BE2C (cell line): ENCODE data around the gene FMO1.
A peak's percentile ranks its signal among the peaks of the same experiment; 100 is the strongest.
"Not testable (repeated sequence)": the region's sequence is repeated elsewhere in the genome, so short reads cannot be mapped to it uniquely, and the experiment has no call there.

ENCODE experiments used
- DNase-seq: peaks from one replicate; pipeline ENCODE4 v3.0.0-alpha.2; 2020
- H3K27me3 ChIP-seq: fragments of 250-450 bp; sonication (Bioruptor Pico); 2 replicates; pipeline ENCODE4 v1.5.1; 2020; ENCODE audit warnings: mild to moderate bottlenecking
- H3K36me3 ChIP-seq: fragments of 250-450 bp; sonication (Bioruptor Pico); 2 replicates; pipeline ENCODE4 v1.5.1; 2020; ENCODE audit warnings: mild to moderate bottlenecking
- H3K4me1 ChIP-seq: fragments of 250-450 bp; sonication (Bioruptor Pico); 2 replicates; pipeline ENCODE4 v1.5.1; 2020
- H3K4me3 ChIP-seq: 2 replicates; pipeline ENCODE4 v1.5.1; 2011; ENCODE audit warnings: low read depth, low read length
- H3K9me3 ChIP-seq: fragments of 250-450 bp; sonication (Bioruptor Pico); 2 replicates; pipeline ENCODE4 v1.5.1; 2020
- TF ChIP-seq, protein P1 (sequence below): IDR thresholded peaks from 2 replicates; pipeline ENCODE4 v1.5.1; 2012; ENCODE audit warnings: mild to moderate bottlenecking, low read depth, low read length

The FMO1 gene

DNA sequence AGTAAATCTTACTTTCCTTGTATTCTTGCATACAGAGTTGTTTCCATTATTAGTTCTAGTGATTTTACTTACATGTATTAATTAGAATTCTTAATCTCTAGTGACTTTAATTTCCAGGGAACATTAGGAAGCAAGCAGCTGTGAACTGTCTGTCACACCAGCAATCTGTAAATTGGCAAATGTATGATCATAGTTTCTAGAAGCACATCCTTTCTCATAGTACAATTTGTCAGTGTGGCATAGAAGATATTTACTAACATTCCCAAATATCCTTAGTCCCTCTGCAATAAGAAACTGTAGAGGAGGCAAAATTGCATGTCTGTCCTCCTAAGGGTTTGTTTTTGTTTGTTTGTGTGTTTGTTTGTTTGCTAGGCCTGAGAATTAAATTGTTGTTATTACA is 17.0 kb upstream of the FMO1 start:
- Histone ChIP-seq H3K4me1 (no peaks in the 10 kb centered on the region), H3K9me3 (no peaks in the 10 kb centered on the region), H3K36me3 (no peaks in the 10 kb centered on the region), H3K27me3 (no peaks in the 10 kb centered on the region), H3K4me3 (no peak overlapping the region)
- DNase-seq, result no peak
- TF ChIP-seq, protein P1, sequence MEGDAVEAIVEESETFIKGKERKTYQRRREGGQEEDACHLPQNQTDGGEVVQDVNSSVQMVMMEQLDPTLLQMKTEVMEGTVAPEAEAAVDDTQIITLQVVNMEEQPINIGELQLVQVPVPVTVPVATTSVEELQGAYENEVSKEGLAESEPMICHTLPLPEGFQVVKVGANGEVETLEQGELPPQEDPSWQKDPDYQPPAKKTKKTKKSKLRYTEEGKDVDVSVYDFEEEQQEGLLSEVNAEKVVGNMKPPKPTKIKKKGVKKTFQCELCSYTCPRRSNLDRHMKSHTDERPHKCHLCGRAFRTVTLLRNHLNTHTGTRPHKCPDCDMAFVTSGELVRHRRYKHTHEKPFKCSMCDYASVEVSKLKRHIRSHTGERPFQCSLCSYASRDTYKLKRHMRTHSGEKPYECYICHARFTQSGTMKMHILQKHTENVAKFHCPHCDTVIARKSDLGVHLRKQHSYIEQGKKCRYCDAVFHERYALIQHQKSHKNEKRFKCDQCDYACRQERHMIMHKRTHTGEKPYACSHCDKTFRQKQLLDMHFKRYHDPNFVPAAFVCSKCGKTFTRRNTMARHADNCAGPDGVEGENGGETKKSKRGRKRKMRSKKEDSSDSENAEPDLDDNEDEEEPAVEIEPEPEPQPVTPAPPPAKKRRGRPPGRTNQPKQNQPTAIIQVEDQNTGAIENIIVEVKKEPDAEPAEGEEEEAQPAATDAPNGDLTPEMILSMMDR, result no peak

DNA sequence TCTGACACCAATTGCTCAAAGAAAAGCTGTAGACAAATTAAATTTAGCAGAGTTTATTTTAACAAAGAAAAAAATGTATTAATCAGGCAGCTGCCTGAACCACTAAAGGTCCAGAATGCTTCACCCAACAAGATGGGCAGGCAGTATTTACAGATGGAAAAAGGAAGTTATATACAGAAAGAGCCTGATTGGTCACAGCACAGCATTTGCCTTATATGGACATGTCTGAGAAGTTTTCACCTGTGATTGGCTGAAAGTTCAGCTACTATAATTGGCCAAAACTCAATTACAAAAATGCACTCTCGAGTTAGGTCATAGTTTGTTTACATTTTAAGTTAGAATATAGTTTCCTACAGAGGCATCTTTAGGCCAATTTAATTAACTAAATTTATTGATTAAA is 15.1 kb upstream of the FMO1 start:
- Histone ChIP-seq H3K4me3 (no peak overlapping the region), H3K4me1 (no peaks in the 10 kb centered on the region), H3K9me3 (no peaks in the 10 kb centered on the region), H3K27me3 (no peaks in the 10 kb centered on the region), H3K36me3 (no peaks in the 10 kb centered on the region)
- DNase-seq, result no peak
- TF ChIP-seq, protein P1, result no peak

DNA sequence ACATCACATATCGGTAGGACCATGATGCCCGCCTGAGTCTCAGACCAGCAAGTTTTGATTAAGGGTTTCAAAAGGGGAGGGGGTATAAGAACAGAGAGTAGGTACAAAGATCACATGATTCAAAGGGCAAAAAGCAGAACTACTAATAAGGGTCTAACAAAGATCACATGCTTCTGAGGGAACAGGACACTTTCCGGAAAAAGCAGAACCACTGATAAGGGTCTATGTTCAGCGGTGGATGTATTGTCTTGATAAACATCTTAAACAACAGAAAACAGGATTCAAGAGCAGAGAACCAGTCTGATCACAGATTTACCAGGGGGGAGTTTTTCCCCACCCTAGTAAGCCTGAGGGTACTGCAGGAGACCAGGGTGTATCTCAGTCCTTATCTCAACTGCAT is 12.1 kb upstream of the FMO1 start:
- H3K36me3 ChIP-seq, H3K4me1 ChIP-seq, H3K9me3 ChIP-seq, H3K27me3 ChIP-seq, H3K4me3 ChIP-seq, DNase-seq: not testable (repeated sequence)

DNA sequence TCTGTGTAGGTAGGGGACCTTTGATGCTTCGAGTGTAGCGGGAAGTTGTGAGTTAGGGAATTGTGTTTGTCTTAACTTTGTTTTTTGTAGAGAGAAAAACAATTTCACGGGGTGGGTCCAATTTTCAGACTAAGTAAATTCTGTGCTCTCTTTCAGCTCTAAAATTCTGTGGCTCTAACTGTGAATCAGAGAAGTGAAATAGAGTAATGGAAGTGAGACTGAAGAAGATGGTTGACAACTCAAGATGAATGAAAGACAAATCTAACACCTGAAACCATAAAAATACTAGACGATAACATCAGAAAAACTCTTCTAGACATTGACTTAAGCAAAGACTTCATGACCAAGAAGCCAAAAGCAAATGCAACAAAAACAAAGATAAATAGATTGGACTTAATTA is 4.4 kb upstream of the FMO1 start:
- no peaks in the 10 kb centered on the region for H3K27me3 ChIP-seq
- H3K4me1 ChIP-seq, result no peaks in the 10 kb centered on the region
- TF ChIP-seq, protein P1, result no peak
- H3K9me3 ChIP-seq, result no peaks in the 10 kb centered on the region; the same call in 1 of the 2 replicates
- no peaks in the 10 kb centered on the region for H3K36me3 ChIP-seq
- no peak overlapping the region for H3K4me3 ChIP-seq
- DNase-seq, result no peak

DNA sequence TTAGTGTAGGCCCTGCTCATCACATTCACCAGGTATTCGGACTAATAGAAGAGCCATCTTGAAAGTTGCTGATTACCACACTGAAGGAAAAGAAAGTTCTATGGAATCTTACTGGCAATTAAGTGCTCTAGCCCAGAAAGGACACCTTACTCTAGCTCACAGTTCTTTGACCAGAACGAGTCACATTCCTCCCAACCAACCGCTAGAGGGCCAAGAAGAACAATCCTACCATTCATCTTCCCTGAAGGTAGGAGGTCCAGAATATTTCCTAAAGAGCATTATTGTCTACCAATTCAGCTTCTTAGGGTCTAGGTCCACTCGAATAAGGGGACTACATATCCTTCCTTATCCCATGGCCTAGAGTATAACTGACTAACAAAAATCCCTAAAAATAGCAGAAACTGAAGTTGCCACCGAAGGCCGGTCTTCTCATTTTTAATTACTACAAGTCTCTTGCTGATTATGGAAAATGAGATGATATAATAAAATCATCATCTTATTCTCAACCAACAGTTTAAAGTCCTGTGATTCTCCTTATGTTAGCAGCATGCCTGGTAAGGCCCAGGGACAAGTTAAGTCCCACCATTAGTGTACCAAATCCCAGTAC is 2.7 kb upstream of the FMO1 start:
- TF ChIP-seq, protein P1, result peak; percentile 83

DNA sequence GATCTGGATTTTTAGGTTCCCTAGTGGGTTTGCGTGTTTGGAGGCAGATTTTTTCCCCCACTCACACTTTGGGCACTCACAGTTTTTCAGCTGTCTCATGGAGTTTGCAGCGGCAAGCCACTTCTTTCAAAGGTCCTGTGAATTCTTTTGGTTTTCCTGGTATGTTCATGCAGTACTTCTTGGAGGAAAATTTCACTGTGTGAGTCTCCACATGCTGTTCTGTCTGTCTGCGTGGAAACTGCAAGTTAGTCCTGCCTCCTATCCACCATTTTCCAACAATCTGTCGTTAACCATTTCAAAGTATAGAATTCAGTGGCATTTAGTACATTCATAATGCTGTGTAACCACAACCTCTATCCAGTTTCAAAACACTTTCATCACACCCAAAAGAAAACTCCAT is 793 bp upstream of the FMO1 start:
- no peak overlapping the region for H3K4me3 ChIP-seq
- no peaks in the 10 kb centered on the region; the same call in 1 of the 2 replicates for H3K9me3 ChIP-seq
- H3K36me3 ChIP-seq, result no peaks in the 10 kb centered on the region
- TF ChIP-seq, protein P1, result no peak
- no peak for DNase-seq
- 0 out of 2 replicates have a peak, but pooled peaks cover 5% of the 10 kb centered on the region for H3K27me3 ChIP-seq
- no peaks in the 10 kb centered on the region for H3K4me1 ChIP-seq

More for the DNA sequence above, 2.7 kb upstream of the FMO1 start:
- Histone ChIP-seq H3K4me1 (no peaks in the 10 kb centered on the region), H3K9me3 (no peaks in the 10 kb centered on the region; the same call in 1 of the 2 replicates), H3K4me3 (no peak overlapping the region), H3K36me3 (no peaks in the 10 kb centered on the region), H3K27me3 (no peaks in the 10 kb centered on the region)
- DNase-seq, result no peak
